22Rv1 (cell line): ENCODE results near the gene TPH1.

ENCODE experiments used
- H3K27ac ChIP-seq: fragments of 450-650 bp; 2 replicates; pipeline ENCODE4 v1.5.1; 2017
- CTCF ChIP-seq: fragments of 450-650 bp; IDR thresholded peaks from 2 replicates; pipeline ENCODE4 v1.5.1; 2017; ENCODE audit warnings: mild to moderate bottlenecking
- ZFX ChIP-seq: fragments of 450-650 bp; IDR thresholded peaks from 2 replicates; pipeline ENCODE4 v1.6.1; 2017; ENCODE audit warnings: antibody characterized with exemption, borderline replicate concordance

Gene TPH1

GRCh38 chr11:18063862-18064434 is 17.9 kb upstream of the TPH1 start:
- no peak for TF ChIP-seq CTCF
- TF ChIP-seq ZFX: no peak
- peak overlapping the region; percentile 80 for H3K27ac ChIP-seq

GRCh38 chr11:18063125-18063524 is 17.1 kb upstream of the TPH1 start:
- peak overlapping the region; percentile 80 for H3K27ac ChIP-seq
- no peak for TF ChIP-seq ZFX
- no peak for TF ChIP-seq CTCF

- TF ChIP-seq CTCF (no peak), ZFX (no peak)
- no peak overlapping the region for H3K27ac ChIP-seq
Observed at GRCh38 chr11:18061351-18061750, 15.3 kb upstream of the TPH1 start.

GRCh38 chr11:18056561-18057181 is 10.6 kb upstream of the TPH1 start:
- 0 out of 2 replicates have a peak overlapping the region, but pooled peaks have one; percentile 8 for H3K27ac ChIP-seq
- TF ChIP-seq CTCF (no peak), ZFX (no peak)

- TF ChIP-seq CTCF (no peak), ZFX (no peak)
- H3K27ac ChIP-seq: no peak overlapping the region
Observed at GRCh38 chr11:18054511-18055103, 8.5 kb upstream of the TPH1 start.

GRCh38 chr11:18050848-18051247 is 4.8 kb upstream of the TPH1 start:
- TF ChIP-seq ZFX: no peak
- TF ChIP-seq CTCF: no peak
- no peak overlapping the region for H3K27ac ChIP-seq

GRCh38 chr11:18036456-18036855 is 9.6 kb downstream of the TPH1 start:
- no peak overlapping the region for H3K27ac ChIP-seq
- TF ChIP-seq CTCF: no peak
